CD4-positive, alpha-beta T cell (primary cell): ENCODE measurements around the gene TM2D3. TPM values are rescaled to one million over a fixed set of nuclear protein-coding genes. Genes with fewer than 3 reads are reported as not detected.

Experiments used
- ATAC-seq: fragments of 200-7000 bp; cut with Tn5 transposase; one replicate; pipeline ENCODE4 v1.10.0; 2022; ENCODE audit warnings: mild to moderate bottlenecking; ENCODE audit not compliant: poor library complexity
- CTCF ChIA-PET: fragments of 350-600 bp; sonication (Branson Sonifier 250); formaldehyde crosslinking; loops from one replicate; lab custom pipeline; 2021; ENCODE audit warnings: antibody characterized with exemption, inconsistent platforms; lab: Charles Lee
- POLR2A ChIA-PET: fragments of 350-600 bp; sonication (Branson Sonifier 250); formaldehyde crosslinking; loops from one replicate; lab custom pipeline; 2021; ENCODE audit warnings: antibody characterized with exemption, inconsistent platforms; lab: Charles Lee
- DNase-seq, 14 experiments: peaks; one replicate each; pipeline ENCODE4 v3.0.0-alpha.2; 2013 to 2020; ENCODE audit warnings: mixed read lengths in 2 of 14
- H3K27ac ChIP-seq, 2 donors: one replicate each; pipeline versions ENCODE4 v1.5.1 to v1.7.0; 2013; ENCODE audit warnings: low read length in 2 of 2, low read depth in 1 of 2, mild to moderate bottlenecking in 1 of 2
- H3K27me3 ChIP-seq, 2 experiments: 1 replicate in 1 of 2; 2 replicates in 1 of 2; pipeline versions ENCODE4 v1.6.1 to v1.7.0; 2013; ENCODE audit warnings: low read length in 2 of 2, control low read depth in 1 of 2, mild to moderate bottlenecking in 1 of 2, moderate library complexity in 1 of 2; ENCODE audit not compliant: insufficient read depth in 2 of 2, control insufficient read depth in 1 of 2
- H3K36me3 ChIP-seq: one replicate; pipeline ENCODE4 v1.6.1; 2013; ENCODE audit warnings: low read length, control low read depth; ENCODE audit not compliant: insufficient read depth
- H3K4me1 ChIP-seq: one replicate; pipeline ENCODE4 v1.6.1; 2013; ENCODE audit warnings: low read length, control low read depth; ENCODE audit not compliant: insufficient read depth
- H3K4me3 ChIP-seq: one replicate; pipeline ENCODE4 v1.5.1; 2013; ENCODE audit warnings: mild to moderate bottlenecking, low read length, moderate library complexity
- H3K9me3 ChIP-seq, 2 experiments: 1 replicate in 1 of 2; 2 replicates in 1 of 2; pipeline versions ENCODE4 v1.6.1 to v1.7.0; 2013; ENCODE audit warnings: low read length in 2 of 2, mild to moderate bottlenecking in 2 of 2, control low read depth in 1 of 2, moderate library complexity in 1 of 2; ENCODE audit not compliant: control insufficient read depth in 1 of 2, insufficient read depth in 1 of 2
- H3K27ac Mint-ChIP-seq: one replicate; pipeline ENCODE4 v1.8.0; 2020; ENCODE audit warnings: mixed read lengths
- H3K27me3 Mint-ChIP-seq: one replicate; pipeline ENCODE4 v1.8.0; 2021; ENCODE audit warnings: mixed read lengths
- H3K36me3 Mint-ChIP-seq: one replicate; pipeline ENCODE4 v1.8.0; 2021; ENCODE audit warnings: low read depth, mixed read lengths
- H3K4me1 Mint-ChIP-seq: one replicate; pipeline ENCODE4 v1.8.0; 2021; ENCODE audit warnings: low read depth, mixed read lengths
- H3K4me3 Mint-ChIP-seq: one replicate; pipeline ENCODE4 v1.8.0; 2020; ENCODE audit warnings: mild to moderate bottlenecking, mixed read lengths
- H3K9me3 Mint-ChIP-seq: one replicate; pipeline ENCODE4 v1.8.0; 2020; ENCODE audit warnings: mixed read lengths
- intact Hi-C, 2 experiments: fragments of 100-400 bp; cut with DNase I in 1 of 2; cut with micrococcal nuclease in 1 of 2; formaldehyde crosslinking; loops; one replicate each; pipeline versions ENCODE4 v1.15.1 to v1.9.0; 2023 to 2025; cut with DNase I, micrococcal nuclease
- total RNA-seq, 174 experiments: library from RNA in 2 of 174; stranded (reverse) in 2 of 174; gene quantifications; one replicate each; pipeline ENCODE4 v1.2.3 and lab custom pipeline; 2021 to 2026
- TF ChIP-seq, protein P1 (sequence below): fragments of 200-600 bp; IDR thresholded peaks from one replicate; pipeline ENCODE4 v1.8.0; 2022; ENCODE audit warnings: antibody characterized with exemption, mild to moderate bottlenecking

The TM2D3 gene
- total RNA-seq, 2 experiments from 2014 or later, result 102 to 107 TPM

- H3K27me3 ChIP-seq, result no peaks in the 10 kb centered on the region
- TF ChIP-seq, protein P1, sequence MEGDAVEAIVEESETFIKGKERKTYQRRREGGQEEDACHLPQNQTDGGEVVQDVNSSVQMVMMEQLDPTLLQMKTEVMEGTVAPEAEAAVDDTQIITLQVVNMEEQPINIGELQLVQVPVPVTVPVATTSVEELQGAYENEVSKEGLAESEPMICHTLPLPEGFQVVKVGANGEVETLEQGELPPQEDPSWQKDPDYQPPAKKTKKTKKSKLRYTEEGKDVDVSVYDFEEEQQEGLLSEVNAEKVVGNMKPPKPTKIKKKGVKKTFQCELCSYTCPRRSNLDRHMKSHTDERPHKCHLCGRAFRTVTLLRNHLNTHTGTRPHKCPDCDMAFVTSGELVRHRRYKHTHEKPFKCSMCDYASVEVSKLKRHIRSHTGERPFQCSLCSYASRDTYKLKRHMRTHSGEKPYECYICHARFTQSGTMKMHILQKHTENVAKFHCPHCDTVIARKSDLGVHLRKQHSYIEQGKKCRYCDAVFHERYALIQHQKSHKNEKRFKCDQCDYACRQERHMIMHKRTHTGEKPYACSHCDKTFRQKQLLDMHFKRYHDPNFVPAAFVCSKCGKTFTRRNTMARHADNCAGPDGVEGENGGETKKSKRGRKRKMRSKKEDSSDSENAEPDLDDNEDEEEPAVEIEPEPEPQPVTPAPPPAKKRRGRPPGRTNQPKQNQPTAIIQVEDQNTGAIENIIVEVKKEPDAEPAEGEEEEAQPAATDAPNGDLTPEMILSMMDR, result no peak
- Mint-ChIP-seq H3K27me3 (peaks cover under 1% of the 10 kb centered on the region), H3K4me1 (no peaks in the 10 kb centered on the region), H3K4me3 (no peak overlapping the region), H3K36me3 (no peaks in the 10 kb centered on the region), H3K9me3 (no peaks in the 10 kb centered on the region), H3K27ac (no peak overlapping the region)
- POLR2A ChIA-PET, result no interaction called here
- H3K36me3 ChIP-seq, result no peaks in the 10 kb centered on the region
- CTCF ChIA-PET, result no interaction called here
- no peak overlapping the region for H3K4me3 ChIP-seq
- no peaks in the 10 kb centered on the region for H3K9me3 ChIP-seq
- ATAC-seq (no peak), DNase-seq (no peak)
- H3K27ac ChIP-seq, result no peak overlapping the region
- intact Hi-C loops, result no loop called here
- H3K4me1 ChIP-seq, result no peaks in the 10 kb centered on the region
Observed at GRCh38 chr15:101609742-101610610, 42.2 kb downstream of the TM2D3 start.

DNA sequence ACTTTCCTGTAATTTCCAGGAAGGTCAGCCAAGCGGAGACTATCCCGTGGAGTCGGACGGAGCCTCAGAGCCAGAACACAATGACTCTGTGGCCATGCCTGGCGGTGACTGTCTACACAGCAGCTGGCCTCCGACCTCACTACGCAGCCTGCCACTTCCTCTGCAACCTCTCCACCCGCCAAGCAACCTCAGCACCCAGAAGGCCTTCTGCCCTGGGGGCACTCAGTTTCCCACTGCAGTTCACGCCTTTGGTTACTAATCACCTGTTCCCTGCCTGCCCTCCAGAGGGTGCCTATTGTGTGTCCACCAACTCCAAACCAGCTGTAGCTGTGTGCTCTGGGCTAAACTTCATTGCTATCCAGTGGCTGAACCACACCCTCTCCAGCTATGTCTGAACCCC lies 44.0 kb downstream of the TM2D3 start:
- CTCF ChIA-PET, result interaction anchor here (1.0 kb wide), 1 partner anchor 33 kb away, joined by 3 read pairs; no protein-coding TSS in a partner anchor
- TF ChIP-seq, protein P1, result no peak
- no peak overlapping the region for H3K27ac Mint-ChIP-seq
- POLR2A ChIA-PET, result interaction anchor here (1.1 kb wide), 1 partner anchor 64 kb away, joined by 3 read pairs; no protein-coding TSS in a partner anchor
- DNase-seq (no peak), ATAC-seq (no peak)
- intact Hi-C loops, result no loop called here
- Histone ChIP-seq H3K4me1 (no peaks in the 10 kb centered on the region), H3K9me3 (no peaks in the 10 kb centered on the region), H3K4me3 (no peak overlapping the region), H3K27me3 (no peaks in the 10 kb centered on the region), H3K27ac (no peak overlapping the region), H3K36me3 (no peaks in the 10 kb centered on the region)
- H3K27me3 Mint-ChIP-seq, result peaks cover 18% of the 10 kb centered on the region
- H3K4me3 Mint-ChIP-seq, result no peak overlapping the region
- H3K4me1 Mint-ChIP-seq, result no peaks in the 10 kb centered on the region
- peaks cover 6% of the 10 kb centered on the region for H3K9me3 Mint-ChIP-seq
- no peaks in the 10 kb centered on the region for H3K36me3 Mint-ChIP-seq

- POLR2A ChIA-PET, result no interaction called here
- H3K27ac Mint-ChIP-seq, result no peak overlapping the region
- CTCF ChIA-PET, result no interaction called here
- no peak for DNase-seq
- ATAC-seq, result no peak
- H3K27me3 Mint-ChIP-seq, result peaks cover 18% of the 10 kb centered on the region
- peaks cover 6% of the 10 kb centered on the region for H3K9me3 Mint-ChIP-seq
- Histone ChIP-seq H3K4me3 (no peak overlapping the region), H3K36me3 (no peaks in the 10 kb centered on the region), H3K9me3 (no peaks in the 10 kb centered on the region), H3K27ac (no peak overlapping the region), H3K27me3 (no peaks in the 10 kb centered on the region), H3K4me1 (no peaks in the 10 kb centered on the region)
- no peaks in the 10 kb centered on the region for H3K4me1 Mint-ChIP-seq
- intact Hi-C loops, result no loop called here
- H3K36me3 Mint-ChIP-seq, result no peaks in the 10 kb centered on the region
- TF ChIP-seq, protein P1, result no peak
- H3K4me3 Mint-ChIP-seq, result no peak overlapping the region
Observed at GRCh38 chr15:101607108-101607507, 45.1 kb downstream of the TM2D3 start.
